ENCODE data around the gene SLC29A1. TPM values are rescaled to one million over a fixed set of nuclear protein-coding genes. Genes with fewer than 3 reads are reported as not detected.

The SLC29A1 gene
- total and polyA plus RNA-seq, 9 of the 15 experiments (the other 6 are each of a cell fraction or from before 2014, with no cell fraction given) = 18.9 to 170 (median 57.7) TPM

- TF ChIP-seq ETS2 (tag; IDR thresholded peaks at IDR 0.05; ENCODE audit: borderline replicate concordance, poor library complexity, severe bottlenecking) (no peak), FOXJ2 (tag; IDR thresholded peaks at IDR 0.05) (no peak), LARP7 (IDR thresholded peaks at IDR 0.05) (peak; percentile 93), ZNF764 (CRISPR knock-in tag; IDR thresholded peaks at IDR 0.05; ENCODE audit: low read depth) (no peak; the same call in 1 of the 2 replicates), ZNF197 (CRISPR knock-in tag; IDR thresholded peaks at IDR 0.05; ENCODE audit: low read depth) (no peak), BCLAF1 (IDR thresholded peaks at IDR 0.05; ENCODE audit: borderline replicate concordance in 1 of 2, control insufficient read depth in 1 of 2, low read depth in 2 of 2, low read length in 1 of 2) (no peak), SRSF3 (IDR thresholded peaks at IDR 0.05; ENCODE audit: insufficient read depth, low read length) (no peak), SAFB (IDR thresholded peaks at IDR 0.05; ENCODE audit: borderline replicate concordance, low read depth, low read length) (peak; percentile 92; the same call in 1 of the 2 replicates), SRSF7 (optimal IDR thresholded peaks at IDR 0.05; ENCODE audit: low read depth, low read length) (no peak), ZNF830 (CRISPR knock-in tag; IDR thresholded peaks at IDR 0.05) (0 out of 2 replicates have a peak, but pooled peaks have one; percentile 54), TEAD2 (tag; IDR thresholded peaks at IDR 0.05) (no peak), SREBF2 (CRISPR knock-in tag; IDR thresholded peaks at IDR 0.05) (no peak), ESRRB (CRISPR knock-in tag; IDR thresholded peaks at IDR 0.05; ENCODE audit: borderline replicate concordance) (peak; percentile 37; the same call in 1 of the 2 replicates), CGGBP1 (CRISPR knock-in tag; IDR thresholded peaks at IDR 0.05) (no peak), TCF15 (CRISPR knock-in tag; IDR thresholded peaks at IDR 0.05) (no peak), ATF4 (CRISPR knock-in tag; IDR thresholded peaks at IDR 0.05) (peak; percentile 55; the same call in 1 of the 2 replicates), OTX1 (CRISPR knock-in tag; IDR thresholded peaks at IDR 0.05) (0 out of 2 replicates have a peak, but pooled peaks have one; percentile 9), NR1H2 (CRISPR knock-in tag; IDR thresholded peaks at IDR 0.05) (no peak), TRIM24 (IDR thresholded peaks at IDR 0.05) (peak; percentile 26 to 58; a peak in 2 of 4 replicates), PML (IDR thresholded peaks at IDR 0.05; ENCODE audit: low read length) (no peak; the same call in 1 of the 2 replicates)
Observed at GRCh38 chr6:44237813-44238433, 14.5 kb downstream of the SLC29A1 start (continued).
